ENCODE results near the gene ANKRD42. TPM values are rescaled to one million over a fixed set of nuclear protein-coding genes. Genes with fewer than 3 reads are reported as not detected.

ANKRD42 gene
- total and polyA plus RNA-seq, 9 of the 15 experiments (the other 6 are each of a cell fraction or from before 2014, with no cell fraction given): 2.8 to 9.1 (median 6.1) TPM

- TF ChIP-seq ATF6 (CRISPR knock-in tag; IDR thresholded peaks at IDR 0.05): no peak
- no peak for TF ChIP-seq ZNF165 (CRISPR knock-in tag; IDR thresholded peaks at IDR 0.05; ENCODE audit: borderline replicate concordance)
- no peak for TF ChIP-seq ILK (tag; IDR thresholded peaks at IDR 0.05; ENCODE audit: borderline replicate concordance, low read depth)
- TF ChIP-seq POLR3G (IDR thresholded peaks at IDR 0.05; ENCODE audit: extremely low read depth, insufficient read length, insufficient replicate concordance): no peak
- 0 out of 2 replicates have a peak, but pooled peaks have one; percentile 68 for TF ChIP-seq NBN (IDR thresholded peaks at IDR 0.05; ENCODE audit: low read depth)
- TF ChIP-seq USF1 (CRISPR knock-in tag; IDR thresholded peaks at IDR 0.05): peak; percentile 36; the same call in 1 of the 2 replicates
- TF ChIP-seq POLR2B (IDR thresholded peaks at IDR 0.05; ENCODE audit: low read depth, partially characterized antibody): peak; percentile 97
- TF ChIP-seq GTF2A2 (tag; IDR thresholded peaks at IDR 0.05): peak; percentile 32; the same call in 1 of the 2 replicates
- peak; percentile 84 for TF ChIP-seq L3MBTL2 (IDR thresholded peaks at IDR 0.05)
- TF ChIP-seq ZNF41 (CRISPR knock-in tag; conservative IDR thresholded peaks at IDR 0.05): no peak; the same call in 1 of the 2 replicates
- TF ChIP-seq RCOR1 (IDR thresholded peaks at IDR 0.05; ENCODE audit: borderline replicate concordance in 1 of 2, low read depth in 2 of 2, low read length in 2 of 2): no peak; a peak in 1 of 4 replicates
- no peak for TF ChIP-seq ETS2 (tag; IDR thresholded peaks at IDR 0.05; ENCODE audit: borderline replicate concordance, poor library complexity, severe bottlenecking)
- TF ChIP-seq ZBTB7A (IDR thresholded peaks at IDR 0.05; ENCODE audit: borderline replicate concordance, control insufficient read depth, low read depth, low read length): peak; percentile 72; the same call in 1 of the 2 replicates
- no peak for TF ChIP-seq SRSF7 (optimal IDR thresholded peaks at IDR 0.05; ENCODE audit: low read depth, low read length)
- TF ChIP-seq ZNF75A (CRISPR knock-in tag; IDR thresholded peaks at IDR 0.05): no peak
- TF ChIP-seq BCOR (IDR thresholded peaks at IDR 0.05): no peak
- no peak for TF ChIP-seq ZNF253 (CRISPR knock-in tag; conservative IDR thresholded peaks at IDR 0.05)
- TF ChIP-seq SMC3 (conservative IDR thresholded peaks at IDR 0.05; ENCODE audit: insufficient read depth, low read depth, low read length): no peak; the same call in 1 of the 2 replicates
- TF ChIP-seq RREB1 (CRISPR knock-in tag; IDR thresholded peaks at IDR 0.05): no peak
- no peak for TF ChIP-seq SMARCB1 (IDR thresholded peaks at IDR 0.05; ENCODE audit: insufficient read length, low read depth)
Measured at GRCh38 chr11:83285771-83286528, 92.4 kb downstream of the ANKRD42 start, which contains the start of gene CCDC90B (continued).
